Kidney tubule cell (primary cell): ENCODE results near the gene CUBN.
A peak's percentile ranks its signal among the peaks of the same experiment; 100 is the strongest.

ENCODE experiments used
- DNase-seq: peaks from one replicate; pipeline ENCODE4 v3.0.0-alpha.2; 2018; ENCODE audit warnings: low spot score

Gene CUBN

DNA sequence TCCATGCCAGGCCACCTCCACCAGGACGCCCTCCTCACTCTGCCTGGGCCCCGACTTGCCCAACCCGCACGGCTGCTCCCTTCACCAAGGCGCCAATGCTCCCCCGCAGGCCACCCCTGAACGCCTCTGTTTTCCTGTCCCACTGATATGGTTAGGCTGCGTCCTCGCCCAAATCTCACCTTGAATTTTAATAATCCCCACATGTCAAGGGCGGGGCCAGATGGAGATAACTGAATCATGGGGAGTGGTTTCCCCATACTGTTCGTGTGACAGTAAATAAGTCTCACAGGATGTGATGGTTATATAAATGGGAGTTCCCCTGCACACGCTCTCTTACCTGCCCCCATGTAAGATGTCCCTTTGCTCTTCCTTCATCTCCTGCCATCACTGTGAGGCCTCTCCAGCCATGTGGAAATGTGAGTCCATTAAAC, 342.2 kb downstream of the CUBN start:
- DNase-seq, result no peak

GRCh38 chr10:16780338-16780880, 349.2 kb downstream of the CUBN start:
- no peak for DNase-seq

- no peak for DNase-seq
Observed at GRCh38 chr10:16779384-16779915, 350.2 kb downstream of the CUBN start.

DNA sequence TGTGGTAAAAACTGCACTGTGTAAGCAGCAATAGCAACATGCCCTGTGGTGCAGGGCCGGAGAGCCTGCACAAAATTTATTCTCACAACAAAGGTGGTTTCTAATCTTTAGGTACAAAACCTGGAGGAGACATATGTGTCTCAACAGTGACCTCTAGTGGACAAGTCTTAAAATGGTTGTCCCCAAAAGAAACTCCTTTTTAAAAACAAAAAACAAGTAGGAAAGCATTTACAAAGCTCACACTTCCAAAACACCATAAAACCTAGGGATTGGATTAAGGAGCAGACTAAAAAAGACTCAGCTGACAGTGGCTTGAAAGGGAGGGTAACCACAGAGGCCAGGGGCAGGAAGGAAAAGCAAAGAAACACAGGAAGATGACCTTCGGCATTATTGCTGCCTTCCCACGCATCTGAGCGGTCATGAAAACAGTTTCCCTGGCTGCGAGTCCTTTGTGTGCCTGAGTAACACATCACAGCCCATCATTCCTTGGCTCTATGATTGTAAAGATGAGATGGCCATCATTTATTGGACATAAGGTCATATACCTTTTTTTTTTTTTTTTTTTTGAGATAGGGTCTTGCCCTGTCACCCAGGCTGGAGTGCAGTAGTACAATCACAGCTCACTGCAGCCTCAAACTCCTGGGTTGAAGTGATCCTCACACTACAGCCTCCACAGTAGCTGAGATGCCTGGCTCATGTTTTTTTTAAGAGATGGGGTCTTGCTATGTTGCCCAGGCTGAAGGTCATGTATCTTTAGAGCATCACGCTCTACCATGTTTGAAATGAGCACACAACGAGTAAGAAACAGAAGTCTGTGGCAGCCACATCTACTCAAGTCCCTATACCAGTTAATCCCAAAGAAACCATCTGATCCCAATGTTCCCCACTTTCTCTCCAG, 351.9 kb downstream of the CUBN start:
- peak; percentile 68 for DNase-seq

GRCh38 chr10:16776896-16777295, 352.7 kb downstream of the CUBN start:
- DNase-seq, result no peak
